GM12892 (cell line): ENCODE data around the gene APOM.

Experiments used
- POLR2A ChIP-seq: IDR thresholded peaks from 2 replicates; pipeline ENCODE4 v1.6.1; 2011; ENCODE audit warnings: low read depth, low read length, control low read depth
- TAF1 ChIP-seq: IDR thresholded peaks from 2 replicates; pipeline ENCODE4 v1.6.1; 2011; ENCODE audit warnings: low read depth, mild to moderate bottlenecking, control low read depth, low read length, borderline replicate concordance

DNA sequence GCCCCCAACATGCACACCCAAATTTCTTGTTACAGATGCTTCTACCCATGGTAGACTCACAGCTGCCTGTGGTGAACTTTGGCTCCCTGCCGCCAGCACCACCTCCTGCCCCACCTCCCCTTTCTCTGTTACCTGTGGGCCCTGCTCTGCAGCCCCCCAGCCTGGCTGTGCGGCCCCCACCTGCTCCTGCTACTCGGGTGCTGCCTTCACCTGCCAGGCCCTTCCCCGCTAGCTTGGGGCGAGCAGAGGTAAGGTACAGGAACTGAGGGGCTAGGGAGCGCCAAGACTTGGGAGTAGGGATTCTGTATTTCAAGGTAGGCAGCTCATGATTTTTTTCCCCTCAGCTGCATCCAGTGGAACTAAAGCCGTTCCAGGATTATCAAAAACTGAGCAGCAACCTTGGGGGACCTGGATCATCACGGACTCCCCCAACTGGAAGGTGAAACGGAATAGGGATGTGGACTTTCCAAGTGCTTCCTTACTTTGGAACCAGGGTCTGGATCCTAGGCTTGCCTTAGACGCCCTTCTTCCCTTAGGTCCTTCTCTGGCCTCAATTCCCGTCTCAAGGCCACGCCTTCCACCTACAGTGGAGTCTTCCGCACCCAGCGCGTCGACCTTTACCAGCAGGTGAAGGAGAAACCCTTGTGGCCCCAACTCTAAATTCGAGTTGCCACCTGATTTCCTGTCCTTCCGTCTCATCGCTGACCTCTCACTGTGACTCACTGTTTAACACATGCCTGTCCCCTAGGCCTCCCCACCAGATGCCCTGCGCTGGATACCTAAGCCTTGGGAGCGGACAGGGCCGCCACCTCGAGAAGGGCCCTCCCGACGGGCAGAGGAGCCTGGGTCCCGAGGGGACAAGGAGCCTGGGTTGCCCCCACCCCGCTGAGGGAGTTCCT, 18.7 kb upstream of the APOM start:
- TF ChIP-seq POLR2A (no peak), TAF1 (no peak)
